ELF-1 (cell line): ENCODE data around the gene TMEM94.
"Not testable (repeated sequence)": the region's sequence is repeated elsewhere in the genome, so short reads cannot be mapped to it uniquely, and the experiment has no call there.

Experiments
- DNase-seq: peaks from one replicate; pipeline ENCODE4 v3.0.0-alpha.2; 2016; ENCODE audit warnings: low read depth, low spot score

Gene TMEM94

GRCh38 chr17:75456417-75457046, at the start of gene TMEM94:
TSS of gene TMEM94 (plus strand) at chr17:75456635. CDS start at chr17:75471906, 15,271 bp downstream.
- DNase-seq: peak; percentile 99

- DNase-seq: no peak
Observed at GRCh38 chr17:75407655-75408352, 48.6 kb upstream of the TMEM94 start.

- no peak for DNase-seq
Observed at GRCh38 chr17:75410141-75410540, 46.3 kb upstream of the TMEM94 start.

GRCh38 chr17:75411328-75412067, 44.9 kb upstream of the TMEM94 start:
- DNase-seq: no peak

GRCh38 chr17:75412455-75413317, 43.7 kb upstream of the TMEM94 start:
- DNase-seq: peak; percentile 91

GRCh38 chr17:75414488-75414887, 41.9 kb upstream of the TMEM94 start:
- DNase-seq: no peak

- DNase-seq: no peak
Observed at GRCh38 chr17:75416006-75416405, 40.4 kb upstream of the TMEM94 start.

GRCh38 chr17:75417054-75417580, 39.3 kb upstream of the TMEM94 start:
- DNase-seq: no peak

GRCh38 chr17:75418531-75418930, 37.9 kb upstream of the TMEM94 start:
- no peak for DNase-seq

- DNase-seq: no peak
Observed at GRCh38 chr17:75428543-75429469, 27.6 kb upstream of the TMEM94 start.

- peak; percentile 84 for DNase-seq
Observed at GRCh38 chr17:75430159-75430974, 26.1 kb upstream of the TMEM94 start.

GRCh38 chr17:75433218-75433783, 23.1 kb upstream of the TMEM94 start:
- no peak for DNase-seq

GRCh38 chr17:75434433-75434832, 22.0 kb upstream of the TMEM94 start:
- not testable (repeated sequence) for DNase-seq

- not testable (repeated sequence) for DNase-seq
Observed at GRCh38 chr17:75437404-75437803, 19.0 kb upstream of the TMEM94 start.

GRCh38 chr17:75439287-75439686, 17.1 kb upstream of the TMEM94 start:
- no peak for DNase-seq

- DNase-seq: peak; percentile 49
Observed at GRCh38 chr17:75440738-75441448, 15.5 kb upstream of the TMEM94 start.

- no peak for DNase-seq
Observed at GRCh38 chr17:75442168-75443103, 14.0 kb upstream of the TMEM94 start.
